H1 (cell line): ENCODE measurements around the gene TTC23. TPM values are rescaled to one million over a fixed set of nuclear protein-coding genes. Genes with fewer than 3 reads are reported as not detected.

Experiments used
- CTCF ChIA-PET: fragments of 300-600 bp; sonication (Branson Sonifier 250); formaldehyde crosslinking; loops from one replicate; lab custom pipeline; 2021; ENCODE audit not compliant: partially characterized antibody; lab: Charles Lee
- POLR2A ChIA-PET: fragments of 300-600 bp; sonication (Branson Sonifier 250); formaldehyde crosslinking; loops from one replicate; lab custom pipeline; 2021; ENCODE audit warnings: inconsistent platforms; ENCODE audit not compliant: partially characterized antibody; lab: Charles Lee
- DNase-seq, 2 experiments: peaks; one replicate each; pipeline versions ENCODE4 v3.0.0 to v3.0.0-alpha.2; 2010 to 2022; ENCODE audit warnings: low spot score in 2 of 2, low read depth in 1 of 2, mixed read lengths in 1 of 2
- FAIRE-seq: peaks from 2 replicates; lab custom pipeline; 2011; peaks lifted over from hg19 to GRCh38; lab: Jason Lieb, UNC
- H2AFZ ChIP-seq: 2 replicates; pipeline ENCODE4 v1.8.1; 2012; ENCODE audit warnings: low read length, inconsistent platforms
- H2AK5ac ChIP-seq: 2 replicates; pipeline ENCODE4 v1.6.1; 2013; ENCODE audit warnings: low read depth, low read length
- H2BK120ac ChIP-seq: replicated peaks from 2 replicates; pipeline ENCODE3; 2013; ENCODE audit warnings: low read depth, low read length, inconsistent platforms
- H2BK12ac ChIP-seq: 2 replicates; pipeline ENCODE4 v1.6.1; 2013; ENCODE audit warnings: low read depth, low read length
- H2BK15ac ChIP-seq: 2 replicates; pipeline ENCODE4 v1.6.1; 2013; ENCODE audit warnings: low read length
- H2BK20ac ChIP-seq: 2 replicates; pipeline ENCODE4 v1.6.1; 2013; ENCODE audit warnings: low read length
- H2BK5ac ChIP-seq: 2 replicates; pipeline ENCODE4 v1.6.1; 2013; ENCODE audit warnings: low read depth, low read length
- H3K14ac ChIP-seq: 2 replicates; pipeline ENCODE4 v1.6.1; 2013; ENCODE audit warnings: inconsistent platforms; ENCODE audit not compliant: insufficient read length
- H3K18ac ChIP-seq: 2 replicates; pipeline ENCODE4 v1.6.1; 2013; ENCODE audit warnings: low read length; ENCODE audit errors: extremely low read depth
- H3K23ac ChIP-seq: 2 replicates; pipeline ENCODE4 v1.6.1; 2013; ENCODE audit warnings: inconsistent platforms; ENCODE audit not compliant: insufficient read length
- H3K23me2 ChIP-seq: 2 replicates; pipeline ENCODE4 v1.6.1; 2013; ENCODE audit warnings: low read depth, low read length
- H3K27ac ChIP-seq: 2 replicates; pipeline ENCODE4 v1.6.1; 2011; ENCODE audit warnings: low read depth, low read length, inconsistent platforms
- H3K27me3 ChIP-seq, 4 experiments: replicated peaks in 1 of 4; 1 replicate in 1 of 4; 2 replicates in 3 of 4; pipeline versions ENCODE4 v1.6.1 to v1.8.1; 2011 to 2013; ENCODE audit warnings: low read length in 3 of 4, mild to moderate bottlenecking in 3 of 4, inconsistent platforms in 2 of 4, mixed read lengths in 2 of 4, moderate library complexity in 1 of 4; ENCODE audit not compliant: control insufficient read depth in 3 of 4, insufficient read depth in 3 of 4; ENCODE audit errors: extremely low read depth in 1 of 4
- H3K36me3 ChIP-seq, 4 experiments: 2 replicates each; pipeline versions ENCODE4 v1.6.1 to v1.8.1; 2011 to 2013; ENCODE audit warnings: mild to moderate bottlenecking in 4 of 4, low read length in 3 of 4, moderate library complexity in 2 of 4, control low read depth in 1 of 4, inconsistent platforms in 1 of 4; ENCODE audit not compliant: insufficient read depth in 4 of 4, control insufficient read depth in 2 of 4
- H3K4ac ChIP-seq: replicated peaks from 2 replicates; pipeline ENCODE3; 2013; ENCODE audit warnings: low read length, low read depth, mixed read lengths, inconsistent platforms; ENCODE audit not compliant: insufficient read length
- H3K4me1 ChIP-seq, 4 experiments: replicated peaks in 1 of 4; 1 replicate in 1 of 4; 2 replicates in 3 of 4; pipeline versions ENCODE4 v1.6.1 to v1.8.1; 2011 to 2013; ENCODE audit warnings: low read length in 3 of 4, inconsistent platforms in 2 of 4, mixed read lengths in 1 of 4; ENCODE audit not compliant: insufficient read depth in 4 of 4, control insufficient read depth in 3 of 4
- H3K4me2 ChIP-seq, 2 experiments: 2 replicates each; pipeline versions ENCODE4 v1.6.1 to v1.8.1; 2011 to 2013; ENCODE audit warnings: low read depth in 2 of 2, low read length in 2 of 2, control low read depth in 1 of 2, inconsistent platforms in 1 of 2, mild to moderate bottlenecking in 1 of 2; ENCODE audit not compliant: insufficient read depth in 1 of 2
- H3K4me3 ChIP-seq, 4 experiments: fragments of 200-600, 300-600 bp in 1 of 4; sonication (generic), shearing (Covaris generic), sonication (Bioruptor Twin) in 1 of 4; 2 replicates each; pipeline versions ENCODE4 v1.5.1 to v1.8.1; 2011 to 2016; ENCODE audit warnings: low read length in 4 of 4, low read depth in 3 of 4, control low read depth in 2 of 4, inconsistent platforms in 2 of 4, mild to moderate bottlenecking in 2 of 4, mixed read lengths in 1 of 4, moderate library complexity in 1 of 4; ENCODE audit not compliant: insufficient read depth in 2 of 4; ENCODE audit errors: extremely low read depth in 1 of 4
- H3K56ac ChIP-seq: replicated peaks from 2 replicates; pipeline ENCODE3; 2013; ENCODE audit warnings: low read depth, mild to moderate bottlenecking, mixed read lengths, low read length, inconsistent platforms; ENCODE audit not compliant: insufficient read length
- H3K79me1 ChIP-seq: 2 replicates; pipeline ENCODE4 v1.6.1; 2013; ENCODE audit warnings: low read depth, low read length, control low read depth
- H3K79me2 ChIP-seq, 2 experiments: 2 replicates each; pipeline versions ENCODE4 v1.6.1 to v1.8.1; 2012 to 2013; ENCODE audit warnings: low read length in 2 of 2, mild to moderate bottlenecking in 2 of 2, inconsistent platforms in 1 of 2; ENCODE audit not compliant: insufficient read depth in 2 of 2, control insufficient read depth in 1 of 2
- H3K9ac ChIP-seq, 4 experiments: replicated peaks in 1 of 4; 1 replicate in 1 of 4; 2 replicates in 3 of 4; pipeline versions ENCODE4 v1.6.1 to v1.8.1; 2011 to 2013; ENCODE audit warnings: low read depth in 3 of 4, low read length in 3 of 4, control low read depth in 2 of 4, mild to moderate bottlenecking in 2 of 4, moderate library complexity in 2 of 4, inconsistent platforms in 1 of 4; ENCODE audit errors: extremely low read depth in 1 of 4
- H3K9me3 ChIP-seq, 2 experiments: 2 replicates each; pipeline versions ENCODE4 v1.6.1 to v1.8.1; 2012 to 2013; ENCODE audit warnings: mild to moderate bottlenecking in 2 of 2, moderate library complexity in 2 of 2, control low read depth in 1 of 2, inconsistent platforms in 1 of 2, low read depth in 1 of 2, low read length in 1 of 2, mixed read lengths in 1 of 2; ENCODE audit not compliant: insufficient read depth in 2 of 2
- H4K20me1 ChIP-seq, 2 experiments: replicated peaks in 1 of 2; 2 replicates each; pipeline versions ENCODE3 to v1.8.1; 2011 to 2013; ENCODE audit warnings: inconsistent platforms in 2 of 2, low read length in 2 of 2, mild to moderate bottlenecking in 1 of 2; ENCODE audit not compliant: insufficient read depth in 2 of 2, control insufficient read depth in 1 of 2
- H4K5ac ChIP-seq: 2 replicates; pipeline ENCODE4 v1.6.1; 2013; ENCODE audit warnings: low read length, low read depth, mixed read lengths, inconsistent platforms; ENCODE audit not compliant: insufficient read length
- H4K8ac ChIP-seq: 2 replicates; pipeline ENCODE4 v1.8.0; 2013; ENCODE audit warnings: mild to moderate bottlenecking, moderate library complexity, low read length, inconsistent platforms; ENCODE audit not compliant: insufficient read depth; ENCODE audit errors: extremely low read depth
- H4K91ac ChIP-seq: replicated peaks from 2 replicates; pipeline ENCODE3; 2013; ENCODE audit warnings: low read length, mixed read lengths, inconsistent platforms; ENCODE audit not compliant: insufficient read length
- CBX8 ChIP-seq: fragments of 300-800, 300-1000 bp; sonication (generic); IDR thresholded peaks from 2 replicates; pipeline ENCODE4 v1.7.1; 2016; ENCODE audit warnings: low read depth, low read length, borderline replicate concordance
- CHD1 ChIP-seq: IDR thresholded peaks from 2 replicates; pipeline ENCODE4 v1.6.1; 2012; ENCODE audit warnings: low read depth, low read length, improper control_type of control experiment
- CREB1 ChIP-seq: IDR thresholded peaks from 2 replicates; pipeline ENCODE4 v1.6.1; 2012; ENCODE audit warnings: inconsistent platforms
- EZH2 ChIP-seq: fragments of 200-600 bp; sonication (generic); IDR thresholded peaks from 2 replicates; pipeline ENCODE4 v1.7.1; 2012; ENCODE audit warnings: low read depth, mild to moderate bottlenecking, moderate library complexity, low read length, inconsistent platforms; ENCODE audit not compliant: severe bottlenecking
- GTF2F1 ChIP-seq: IDR thresholded peaks from 2 replicates; pipeline ENCODE4 v1.6.1; 2012; ENCODE audit warnings: low read depth, low read length, improper control_type of control experiment, borderline replicate concordance
- RFX5 ChIP-seq: IDR thresholded peaks from 2 replicates; pipeline ENCODE4 v1.6.1; 2011; ENCODE audit warnings: low read depth, low read length, improper control_type of control experiment, borderline replicate concordance
- SIRT6 ChIP-seq: IDR thresholded peaks from one replicate; pipeline ENCODE4 v1.7.1; 2012; ENCODE audit warnings: low read length, inconsistent platforms
- SP2 ChIP-seq: IDR thresholded peaks from 2 replicates; pipeline ENCODE4 v1.6.1; 2012; ENCODE audit warnings: mild to moderate bottlenecking, low read length, inconsistent platforms
- SRF ChIP-seq: IDR thresholded peaks from 2 replicates; pipeline ENCODE4 v1.6.1; 2011; ENCODE audit warnings: mild to moderate bottlenecking, low read depth, low read length, moderate library complexity
- ZNF274 ChIP-seq: IDR thresholded peaks from 2 replicates; pipeline ENCODE4 v1.7.0; 2012; ENCODE audit warnings: low read length, borderline replicate concordance; ENCODE audit errors: extremely low read depth
- WGBS, 2 experiments: shearing (Covaris generic) in 1 of 2; methylation state at CpG; one replicate each; pipeline versions ENCODE4 v1.1.6 to v1.1.7; 2013 to 2015; ENCODE audit warnings: low lambda C conversion rate in 2 of 2, mixed read lengths in 2 of 2, inconsistent platforms in 1 of 2, low coverage in 1 of 2, missing lambda C conversion rate in 1 of 2; ENCODE audit not compliant: insufficient replicate concordance in 2 of 2, insufficient coverage in 1 of 2, insufficient read length in 1 of 2; ENCODE audit errors: extremely low coverage in 1 of 2, missing lambda C conversion rate in 1 of 2; 5-methylcytosine and 5-hydroxymethylcytosine counted together
- polyA plus RNA-seq, 7 experiments: library from polyadenylated mRNA; depleted of rRNA in 3 of 7; stranded (reverse) in 5 of 7; unstranded in 2 of 7; fragments of >200 nt in 5 of 7; fragments of 200-250 nt in 2 of 7; gene quantifications; 1 replicate in 5 of 7; 2 replicates in 1 of 7; 4 replicates in 1 of 7; pipeline versions ENCODE4 v1.2.1 to v1.2.3, GENCODE V29; 2011 to 2013; ENCODE audit warnings: missing spikeins in 2 of 7, mixed read lengths in 2 of 7
- total RNA-seq: library from RNA; stranded (reverse); fragmentation: NEBNext Ultra II Directional; extraction: Animal tissue kit (Norgen Biotek cat#: 25700); gene quantifications from 2 replicates; pipeline ENCODE4 v1.2.1, GENCODE V29; 2021

The TTC23 gene
- total and polyA plus RNA-seq, 2 of the 8 experiments (the other 6 are each of a cell fraction or from before 2014, with no cell fraction given) = 4.8 to 23.0 TPM

DNA sequence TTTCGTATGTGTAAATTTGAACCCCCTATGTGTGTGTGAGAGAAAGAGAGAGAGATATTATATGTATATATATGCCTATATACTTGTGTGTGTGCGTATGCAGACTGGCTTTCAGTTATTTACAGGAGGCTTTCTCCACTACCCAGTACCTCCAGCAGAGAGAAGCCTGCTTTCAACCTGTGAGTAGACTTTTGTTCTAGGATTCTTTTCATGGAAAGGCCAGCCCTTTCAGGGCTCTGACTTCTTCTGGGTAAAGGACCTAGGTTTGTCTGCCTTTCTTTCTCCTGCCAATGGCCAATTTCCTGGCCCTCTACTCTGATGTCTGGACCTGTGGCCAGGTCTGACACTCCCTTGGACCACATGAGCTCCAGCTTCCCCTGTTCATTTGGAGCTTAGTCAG lies 25.7 kb upstream of the TTC23 start:
- Histone ChIP-seq H3K9ac (no peak overlapping the region), H4K20me1 (no peaks in the 10 kb centered on the region), H3K56ac (no peak overlapping the region), H3K27ac (no peak overlapping the region), H3K4me1 (peaks cover 0 to 6% (median 3%) of the 10 kb centered on the region in 4 experiments; a peak in 2 of 7 replicates), H2BK120ac (no peak overlapping the region), H3K23ac (no peak overlapping the region), H2BK12ac (no peak overlapping the region), H4K5ac (no peak overlapping the region), H3K36me3 (no peaks in the 10 kb centered on the region), H3K9me3 (no peaks in the 10 kb centered on the region), H2BK15ac (no peak overlapping the region), H3K4me3 (no peak overlapping the region), H3K4ac (no peak overlapping the region), H3K79me2 (no peaks in the 10 kb centered on the region), H4K91ac (no peak overlapping the region), H2BK20ac (no peak overlapping the region), H4K8ac (no peak overlapping the region), H3K27me3 (no peaks in the 10 kb centered on the region), H3K14ac (no peak overlapping the region), H3K23me2 (no peaks in the 10 kb centered on the region), H2AK5ac (no peak overlapping the region), H3K18ac (no peak overlapping the region), H3K4me2 (no peak overlapping the region), H2AFZ (no peak overlapping the region), H2BK5ac (no peak overlapping the region), H3K79me1 (no peaks in the 10 kb centered on the region)
- TF ChIP-seq CHD1 = no peak
- no peak for TF ChIP-seq SRF
- TF ChIP-seq GTF2F1 = no peak
- no peak for TF ChIP-seq ZNF274
- TF ChIP-seq SIRT6 = no peak
- TF ChIP-seq CBX8 = no peak
- no peak for TF ChIP-seq RFX5
- TF ChIP-seq SP2 = no peak
- TF ChIP-seq CREB1 = no peak
- no peak for TF ChIP-seq EZH2
- no peak for FAIRE-seq
- CTCF ChIA-PET = interaction anchor here (0.9 to 6.0 kb wide), 11 partner anchors 21 to 517 kb away, joined by 3 to 52 read pairs (median 4); partner anchors contain the start of gene LYSMD4
- POLR2A ChIA-PET = interaction anchor here (0.9 to 1.2 kb wide), 2 partner anchors 7 to 10 kb away, joined by 3 to 4 read pairs; no protein-coding TSS in a partner anchor
- WGBS, 2 experiments = 80% methylated on average over 2 of the region's 2 CpGs; no CpG with 5 or more reads in 1 of the 2 experiments
- DNase-seq = no peak
